Activated CD4-positive, alpha-beta T cell treated with anti-CD3 and anti-CD28 coated beads, Interleukin-2, amount 50 U/mL, for 4 hours (primary cell): ENCODE measurements around the gene ZSWIM6.

Experiments
- DNase-seq, 2 experiments: peaks; one replicate each; pipeline ENCODE4 v3.0.0-alpha.2; 2020

ZSWIM6 gene

DNA sequence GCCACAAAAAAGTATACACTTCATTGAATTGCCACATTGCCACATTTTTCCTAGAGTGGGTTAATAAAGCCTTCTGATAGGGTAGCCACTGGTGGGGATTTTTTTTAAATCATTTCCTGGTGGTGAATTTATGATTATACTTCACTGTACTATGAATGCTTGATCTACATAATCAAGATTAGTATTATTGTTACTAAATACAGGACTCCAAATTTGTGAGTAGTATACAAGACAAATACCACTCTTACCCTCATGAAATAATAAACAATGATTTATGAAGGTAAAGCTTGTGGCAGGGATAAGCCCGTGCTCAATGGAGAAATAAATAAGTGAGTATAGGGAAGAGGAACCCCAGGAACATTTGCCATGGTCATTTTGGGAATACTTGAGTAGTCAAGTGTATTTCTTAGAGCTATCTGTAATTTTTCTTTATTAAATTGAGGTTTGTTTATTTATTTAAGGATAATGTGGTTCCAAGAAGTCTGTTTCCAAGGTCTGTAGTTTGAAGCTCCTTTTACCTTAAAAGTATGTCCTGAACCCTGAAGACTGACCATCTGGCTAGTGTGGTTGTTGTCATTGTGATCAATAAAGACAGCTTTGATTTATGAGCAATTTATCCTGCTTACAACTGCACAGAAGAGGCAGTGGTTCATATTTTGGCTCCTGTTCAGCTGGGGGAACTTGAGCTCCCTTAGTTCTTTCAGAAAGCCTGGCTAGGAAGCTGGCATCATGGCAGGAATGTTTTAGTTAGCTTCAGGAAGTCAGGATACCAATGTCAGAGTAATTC is 118.6 kb downstream of the ZSWIM6 start:
- no peak for DNase-seq

DNA sequence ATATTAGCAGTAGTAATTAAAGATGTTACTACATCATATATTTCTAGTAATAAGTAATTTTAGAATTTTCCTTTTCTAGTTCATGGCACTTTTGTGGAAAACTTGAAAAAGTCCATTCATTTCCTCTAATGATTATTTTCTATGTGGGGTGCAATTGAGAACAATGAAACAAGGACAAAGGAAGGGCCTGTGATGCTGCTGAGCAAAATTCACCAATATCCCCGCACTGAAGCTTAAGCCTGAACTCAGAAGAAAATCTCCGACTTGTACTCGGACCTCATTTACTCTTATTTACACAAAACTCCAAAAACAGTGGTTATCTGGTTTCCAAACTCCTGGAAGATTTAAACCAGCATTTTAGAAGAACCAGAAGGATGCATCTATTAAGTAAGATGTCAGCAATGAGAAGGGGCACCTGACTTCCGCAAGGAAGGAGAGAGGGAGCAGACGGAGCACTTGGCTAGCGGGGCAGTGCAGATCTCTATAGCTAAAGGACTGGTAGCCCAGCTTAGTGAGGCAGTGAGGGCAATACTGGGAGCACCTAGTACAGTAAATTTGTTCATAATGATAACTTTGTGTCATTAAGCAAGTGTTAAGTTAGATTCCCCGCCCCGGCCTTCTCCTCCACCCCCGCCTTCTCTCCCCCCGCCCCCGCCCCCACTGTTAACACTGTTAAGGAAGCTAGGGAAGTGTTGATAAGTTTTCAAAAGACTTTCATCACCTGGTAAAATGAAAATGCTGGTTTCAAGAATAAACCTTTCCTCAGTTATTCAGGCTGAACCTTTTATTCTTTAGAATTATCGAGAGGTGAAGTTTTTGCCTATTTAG is 123.3 kb downstream of the ZSWIM6 start:
- no peak for DNase-seq

DNA sequence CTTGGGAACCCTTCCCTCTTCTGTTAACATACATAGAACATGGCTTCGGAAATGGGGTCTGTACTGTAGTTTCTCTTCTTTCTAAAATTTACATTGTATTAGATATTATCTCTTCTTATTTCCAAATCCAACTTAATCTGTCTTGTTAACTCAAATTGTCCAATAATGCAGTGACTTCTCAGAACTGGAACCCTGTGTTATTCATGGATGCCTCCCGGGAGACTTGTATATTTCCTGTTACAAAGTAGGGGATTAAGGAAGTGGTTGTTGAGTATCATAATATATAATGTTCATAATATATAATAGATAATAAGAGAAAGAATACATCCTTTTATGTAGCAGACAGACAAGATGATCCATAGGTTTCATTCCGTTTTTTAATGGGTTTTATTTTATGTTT is 128.4 kb downstream of the ZSWIM6 start:
- DNase-seq: no peak

GRCh38 chr5:61461417-61461816 is 129.4 kb downstream of the ZSWIM6 start:
- no peak for DNase-seq

GRCh38 chr5:61461926-61462325 is 129.9 kb downstream of the ZSWIM6 start:
- DNase-seq: no peak

DNA sequence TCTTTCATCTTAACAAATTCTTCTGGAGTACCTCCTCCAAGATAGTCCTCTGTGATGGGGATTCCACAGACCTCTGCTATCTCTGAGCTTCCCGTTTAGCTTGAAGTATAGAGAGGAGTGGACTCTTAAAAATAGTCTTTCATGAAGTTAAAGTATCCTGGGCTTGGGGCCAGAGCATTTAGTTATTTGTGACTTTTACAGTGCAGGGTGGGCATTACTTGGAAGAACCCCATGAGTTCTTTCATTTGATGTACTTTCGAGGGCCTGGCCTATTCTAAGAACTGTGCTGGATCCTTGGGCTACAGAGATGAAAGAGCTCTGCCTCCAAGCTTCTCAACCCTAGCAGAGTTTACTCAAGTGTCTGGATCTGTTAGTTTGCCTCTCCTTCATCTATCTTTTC is 131.5 kb downstream of the ZSWIM6 start:
- no peak for DNase-seq

DNA sequence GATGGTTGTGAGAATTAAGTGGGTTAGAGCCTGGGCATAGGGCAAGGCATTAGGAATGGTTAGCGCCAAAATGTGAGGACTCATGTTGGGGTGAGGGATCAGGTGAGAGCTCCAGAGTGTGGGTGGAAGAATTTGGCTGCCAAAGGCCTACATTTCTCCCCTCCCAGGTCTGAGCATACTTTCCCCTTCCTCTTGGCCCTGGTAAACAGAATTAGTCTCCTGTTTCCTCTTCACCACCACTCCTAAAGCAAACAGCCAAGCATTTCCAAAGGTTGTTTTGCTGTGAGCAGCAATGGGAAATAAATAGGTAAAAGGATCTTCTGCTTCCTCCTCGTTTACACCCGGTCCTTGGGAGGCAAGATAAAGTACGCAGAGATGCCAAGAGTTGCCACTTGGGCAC is 132.5 kb downstream of the ZSWIM6 start:
- no peak for DNase-seq

GRCh38 chr5:61465066-61465465 is 133.0 kb downstream of the ZSWIM6 start:
- no peak for DNase-seq

- DNase-seq: no peak
These were observed 133.4 kb downstream of the ZSWIM6 start for GRCh38 chr5:61465496-61465895.

GRCh38 chr5:61466017-61466416 is 134.0 kb downstream of the ZSWIM6 start:
- DNase-seq: no peak

DNA sequence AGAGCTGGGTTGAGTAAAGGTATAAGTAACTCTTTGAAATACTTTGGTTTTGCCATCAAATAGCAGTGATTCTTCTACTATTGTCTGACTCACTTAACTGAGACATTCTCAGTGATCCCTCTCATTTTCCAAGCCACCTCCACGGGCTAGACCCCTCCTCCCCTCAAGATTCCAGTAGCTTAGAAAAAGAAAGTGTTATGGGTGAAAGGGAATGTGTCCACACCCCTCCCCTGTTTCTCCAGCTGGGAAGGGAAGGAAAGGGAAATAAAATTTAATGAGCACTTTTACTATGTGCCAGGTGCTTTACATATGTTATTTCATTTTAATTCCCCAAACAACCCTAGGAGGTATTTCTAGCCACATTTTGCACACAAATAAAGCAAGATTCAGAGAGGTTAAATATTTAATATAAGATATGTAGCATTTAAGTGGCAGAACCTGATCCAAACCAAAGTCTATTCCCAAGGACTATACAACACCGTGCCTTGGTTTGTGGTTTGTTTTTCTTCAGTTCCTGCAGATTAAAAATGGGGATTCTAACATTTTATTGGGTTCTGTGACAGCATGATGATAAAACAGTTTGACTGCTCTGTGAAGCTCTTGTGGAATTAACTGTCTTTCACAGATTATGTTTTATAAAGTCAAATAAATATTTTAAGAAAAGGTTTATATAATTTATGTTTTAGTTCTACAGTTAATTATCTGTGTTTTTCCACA is 135.9 kb downstream of the ZSWIM6 start:
- no peak for DNase-seq

DNA sequence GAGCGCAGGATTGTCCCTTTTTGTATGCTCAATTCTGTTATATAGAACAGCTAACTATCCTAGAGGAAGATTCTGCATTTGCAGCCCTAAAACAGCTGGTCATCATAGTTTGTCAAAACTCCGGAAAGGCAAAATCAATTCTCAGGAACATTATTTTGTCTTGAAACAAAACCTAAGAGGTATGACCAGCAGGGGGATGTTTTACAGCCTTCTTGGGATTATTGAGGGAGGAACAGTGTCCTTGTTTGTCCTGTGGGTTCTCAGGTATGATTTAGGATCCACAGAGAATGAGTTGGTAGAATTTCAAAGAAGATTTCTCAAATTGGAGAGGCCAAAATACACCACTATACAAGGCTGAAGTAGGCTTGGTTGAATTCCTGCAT is 136.4 kb downstream of the ZSWIM6 start:
- no peak for DNase-seq

- DNase-seq: no peak
These were observed 139.3 kb downstream of the ZSWIM6 start for GRCh38 chr5:61471352-61471751.

- DNase-seq: no peak
These were observed 140.3 kb downstream of the ZSWIM6 start for GRCh38 chr5:61472172-61472958.

DNA sequence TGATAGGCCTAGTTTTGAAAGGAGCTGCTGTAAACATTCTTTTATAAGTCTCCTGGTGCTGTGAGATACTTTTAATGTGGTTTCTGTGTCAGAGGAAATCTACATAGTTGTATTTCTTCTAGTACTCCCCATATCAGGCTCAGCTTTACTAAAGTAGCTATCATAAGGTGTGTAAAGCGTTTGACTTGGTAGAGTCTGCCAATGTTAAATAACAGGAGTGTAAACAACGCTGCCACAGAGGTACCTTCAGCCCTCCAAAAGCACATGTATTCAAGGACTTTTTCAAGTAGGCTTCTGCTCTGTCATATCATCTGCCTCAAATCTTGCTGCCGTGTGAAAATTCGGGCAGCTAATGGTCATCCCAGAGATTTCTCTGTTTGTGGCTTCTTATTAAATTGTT is 142.7 kb downstream of the ZSWIM6 start:
- no peak for DNase-seq

DNA sequence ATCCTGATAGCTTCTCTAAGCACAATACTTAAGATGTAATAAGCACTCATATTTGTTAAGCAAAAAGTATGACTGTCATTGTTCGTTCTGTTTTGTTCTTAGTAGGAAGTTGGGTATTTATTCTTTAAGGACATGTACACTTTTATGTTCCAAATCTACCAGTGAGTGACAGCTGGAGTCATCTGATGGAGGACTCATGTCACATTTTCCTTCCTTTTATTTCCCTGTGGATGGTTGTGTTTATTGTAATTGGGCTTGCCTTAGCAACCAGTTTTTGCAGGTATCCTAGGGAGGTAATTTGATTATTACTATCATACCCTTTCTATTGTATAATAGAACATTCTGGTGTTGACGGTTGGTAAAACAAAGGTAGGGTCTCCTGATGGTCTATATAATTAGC is 145.7 kb downstream of the ZSWIM6 start:
- no peak for DNase-seq

- no peak for DNase-seq
These were observed 148.0 kb downstream of the ZSWIM6 start for GRCh38 chr5:61479850-61480614.

DNA sequence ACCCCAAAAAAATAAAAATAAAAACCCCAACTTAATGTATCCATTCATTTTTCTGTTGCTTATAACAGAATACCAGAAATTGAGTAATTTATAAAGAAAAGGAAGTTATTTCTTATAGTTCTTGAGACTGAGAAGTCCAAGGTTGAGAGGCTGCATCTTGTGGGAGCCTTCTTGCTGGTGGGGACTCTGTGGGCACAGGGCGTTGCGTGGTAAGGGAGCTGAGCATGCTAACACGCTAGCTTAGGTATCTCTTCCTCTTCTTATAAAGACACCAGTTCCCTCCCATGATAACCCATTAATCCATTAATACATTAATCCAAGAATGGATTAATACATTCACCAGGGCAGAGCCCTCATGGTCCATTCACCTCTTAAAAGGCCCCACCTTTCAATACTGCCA is 150.9 kb downstream of the ZSWIM6 start:
- DNase-seq: no peak

- DNase-seq: no peak
These were observed 154.4 kb downstream of the ZSWIM6 start for GRCh38 chr5:61486476-61486875.

GRCh38 chr5:61489574-61489973 is 157.5 kb downstream of the ZSWIM6 start:
- no peak for DNase-seq

DNA sequence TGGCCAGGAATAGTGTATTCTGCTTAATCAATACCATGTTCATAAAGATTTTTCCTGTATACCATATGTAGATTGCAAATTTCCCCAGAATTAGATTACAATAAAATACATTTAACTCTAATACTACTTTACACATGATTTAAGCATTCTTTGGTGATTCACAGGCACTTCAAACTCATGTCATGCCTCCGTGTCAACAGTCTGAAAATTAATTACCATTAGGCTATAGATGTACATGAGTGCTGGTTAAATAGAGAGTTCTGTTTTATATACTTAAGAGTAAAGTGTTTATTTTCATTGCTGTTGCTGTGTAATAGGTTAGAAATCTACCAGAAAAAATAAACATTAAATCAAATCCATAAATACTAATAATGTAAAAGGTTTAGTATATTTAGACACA is 159.8 kb downstream of the ZSWIM6 start:
- no peak for DNase-seq

- DNase-seq: no peak
These were observed 161.9 kb downstream of the ZSWIM6 start for GRCh38 chr5:61493973-61494372.
